Neuronal stem cell (in vitro differentiated cells): ENCODE measurements around the gene NASP.

Experiments used
- DNase-seq: peaks from one replicate; pipeline ENCODE4 v3.0.0-alpha.2; 2013; ENCODE audit warnings: low spot score
- H2AFZ ChIP-seq: one replicate; pipeline ENCODE4 v1.6.1; 2013; ENCODE audit warnings: mild to moderate bottlenecking, low read length, inconsistent platforms
- H2AK5ac ChIP-seq: 2 replicates; pipeline ENCODE4 v1.6.1; 2013; ENCODE audit warnings: low read depth, mild to moderate bottlenecking, inconsistent platforms, low read length, moderate library complexity, mixed read lengths
- H2BK120ac ChIP-seq: 2 replicates; pipeline ENCODE4 v1.6.1; 2013; ENCODE audit warnings: low read depth, mild to moderate bottlenecking, inconsistent platforms, low read length, moderate library complexity, mixed read lengths
- H2BK12ac ChIP-seq: one replicate; pipeline ENCODE4 v1.6.1; 2013; ENCODE audit warnings: low read length, inconsistent platforms
- H2BK15ac ChIP-seq: 2 replicates; pipeline ENCODE4 v1.6.1; 2013; ENCODE audit warnings: mild to moderate bottlenecking, low read length, inconsistent platforms, mixed read lengths
- H2BK5ac ChIP-seq: one replicate; pipeline ENCODE4 v1.6.1; 2013; ENCODE audit warnings: inconsistent platforms, mild to moderate bottlenecking, low read length, moderate library complexity
- H3K14ac ChIP-seq: one replicate; pipeline ENCODE4 v1.6.1; 2013; ENCODE audit warnings: low read length, inconsistent platforms
- H3K18ac ChIP-seq: 2 replicates; pipeline ENCODE4 v1.6.1; 2013; ENCODE audit warnings: low read length, inconsistent platforms
- H3K23ac ChIP-seq: 2 replicates; pipeline ENCODE4 v1.6.1; 2013; ENCODE audit warnings: low read depth, mild to moderate bottlenecking, mixed read lengths, low read length, inconsistent platforms; ENCODE audit not compliant: poor library complexity
- H3K27ac ChIP-seq: replicated peaks from 3 replicates; pipeline ENCODE4 v1.5.1; 2013; ENCODE audit warnings: low read length, inconsistent platforms
- H3K27me3 ChIP-seq, 3 experiments: 2 replicates each; pipeline ENCODE4 v1.6.1; 2013; ENCODE audit warnings: low read length in 3 of 3, mild to moderate bottlenecking in 2 of 3, inconsistent platforms in 1 of 3, low read depth in 1 of 3, mixed read lengths in 1 of 3, moderate library complexity in 1 of 3; ENCODE audit not compliant: control insufficient read depth in 3 of 3, insufficient read depth in 3 of 3
- H3K36me3 ChIP-seq, 2 donors: replicated peaks in 1 of 2; 2 replicates each; pipeline ENCODE4 v1.6.1; 2013; ENCODE audit warnings: low read length in 2 of 2; ENCODE audit not compliant: control insufficient read depth in 2 of 2, insufficient read depth in 2 of 2
- H3K4ac ChIP-seq: 2 replicates; pipeline ENCODE4 v1.6.1; 2013; ENCODE audit warnings: inconsistent platforms, mild to moderate bottlenecking, low read length, moderate library complexity
- H3K4me1 ChIP-seq, 2 donors: 1 replicate in 1 of 2; 2 replicates in 1 of 2; pipeline ENCODE4 v1.6.1; 2013; ENCODE audit warnings: low read length in 2 of 2, low read depth in 1 of 2; ENCODE audit not compliant: control insufficient read depth in 2 of 2, insufficient read depth in 1 of 2
- H3K4me2 ChIP-seq: one replicate; pipeline ENCODE4 v1.6.1; 2013; ENCODE audit warnings: mild to moderate bottlenecking, low read length, inconsistent platforms; ENCODE audit not compliant: insufficient read depth, poor library complexity, severe bottlenecking
- H3K4me3 ChIP-seq, 2 donors: 2 replicates each; pipeline ENCODE4 v1.5.1; 2013; ENCODE audit warnings: low read length in 2 of 2, mild to moderate bottlenecking in 2 of 2, inconsistent platforms in 1 of 2, moderate library complexity in 1 of 2
- H3K79me1 ChIP-seq: one replicate; pipeline ENCODE4 v1.6.1; 2013; ENCODE audit warnings: low read depth, mild to moderate bottlenecking, inconsistent platforms, low read length, moderate library complexity
- H3K9ac ChIP-seq: one replicate; pipeline ENCODE4 v1.6.1; 2013; ENCODE audit warnings: mild to moderate bottlenecking, low read depth, low read length, inconsistent platforms; ENCODE audit not compliant: poor library complexity
- H3K9me3 ChIP-seq, 2 donors: replicated peaks in 1 of 2; 2 replicates each; pipeline versions ENCODE3 to v1.6.1; 2013; ENCODE audit warnings: low read length in 2 of 2, mild to moderate bottlenecking in 2 of 2, inconsistent platforms in 1 of 2, low read depth in 1 of 2, mixed read lengths in 1 of 2, moderate library complexity in 1 of 2; ENCODE audit not compliant: control insufficient read depth in 2 of 2, insufficient read depth in 1 of 2
- H4K8ac ChIP-seq: one replicate; pipeline ENCODE4 v1.6.1; 2013; ENCODE audit warnings: low read depth, mild to moderate bottlenecking, inconsistent platforms, low read length, moderate library complexity
- H4K91ac ChIP-seq: one replicate; pipeline ENCODE4 v1.6.1; 2013; ENCODE audit warnings: low read length, low read depth, mild to moderate bottlenecking, inconsistent platforms; ENCODE audit not compliant: poor library complexity
- WGBS, 2 donors: extraction: QIAGEN DNeasy Blood & Tissue Kit; methylation state at CpG; one replicate each; pipeline ENCODE4 v1.1.7; 2013; ENCODE audit warnings: missing lambda C conversion rate in 2 of 2, mixed read lengths in 1 of 2; ENCODE audit not compliant: insufficient read length in 2 of 2, insufficient replicate concordance in 1 of 2; ENCODE audit errors: extremely low coverage in 2 of 2; 5-methylcytosine and 5-hydroxymethylcytosine counted together

Gene NASP

GRCh38 chr1:45658171-45658570, 74.3 kb downstream of the NASP start:
- H3K4me2 ChIP-seq: no peak overlapping the region
- no peak overlapping the region for H2BK120ac ChIP-seq
- no peak overlapping the region for H3K23ac ChIP-seq
- H2BK5ac ChIP-seq: no peak overlapping the region
- no peak overlapping the region for H3K14ac ChIP-seq
- no CpG with 5 or more reads among the region's 2 CpGs for WGBS, 2 donors
- peaks cover 4% of the 10 kb centered on the region for H3K79me1 ChIP-seq
- no peak overlapping the region for H2AK5ac ChIP-seq
- peaks cover 28 to 84% of the 10 kb centered on the region in 2 donors for H3K36me3 ChIP-seq
- H3K4me3 ChIP-seq: no peak overlapping the region
- no peak overlapping the region for H4K8ac ChIP-seq
- H2AFZ ChIP-seq: no peak overlapping the region
- H3K9ac ChIP-seq: no peak overlapping the region
- no peak for DNase-seq
- no peaks in the 10 kb centered on the region for H3K9me3 ChIP-seq
- no peak overlapping the region for H2BK12ac ChIP-seq
- H3K18ac ChIP-seq: no peak overlapping the region
- H2BK15ac ChIP-seq: no peak overlapping the region
- no peaks in the 10 kb centered on the region for H3K27me3 ChIP-seq
- no peak overlapping the region for H3K4ac ChIP-seq
- H3K27ac ChIP-seq: no peak overlapping the region
- no peak overlapping the region for H4K91ac ChIP-seq
- H3K4me1 ChIP-seq: no peaks in the 10 kb centered on the region

- H2AFZ ChIP-seq: no peak overlapping the region
- no peak overlapping the region for H3K23ac ChIP-seq
- H4K8ac ChIP-seq: no peak overlapping the region
Observed at GRCh38 chr1:45659222-45659621, 75.4 kb downstream of the NASP start.

GRCh38 chr1:45660336-45660735, 76.5 kb downstream of the NASP start:
- no peak overlapping the region for H2BK5ac ChIP-seq
- H4K8ac ChIP-seq: no peak overlapping the region
- H2BK12ac ChIP-seq: no peak overlapping the region
- no peak overlapping the region for H3K4me3 ChIP-seq
- no peak overlapping the region for H4K91ac ChIP-seq
- no peak for DNase-seq
- H2AFZ ChIP-seq: no peak overlapping the region
- no peaks in the 10 kb centered on the region for H3K27me3 ChIP-seq
- no peak overlapping the region for H2BK120ac ChIP-seq
- peaks cover 21 to 68% of the 10 kb centered on the region in 2 donors for H3K36me3 ChIP-seq
- no peak overlapping the region for H3K14ac ChIP-seq
- H2AK5ac ChIP-seq: no peak overlapping the region
- no peak overlapping the region for H2BK15ac ChIP-seq
- H3K4ac ChIP-seq: no peak overlapping the region
- H3K18ac ChIP-seq: no peak overlapping the region
- H3K4me2 ChIP-seq: no peak overlapping the region
- H3K79me1 ChIP-seq: peaks cover 5% of the 10 kb centered on the region
- no CpG with 5 or more reads among the region's 2 CpGs for WGBS, 2 donors
- H3K23ac ChIP-seq: no peak overlapping the region
- H3K9ac ChIP-seq: no peak overlapping the region
- H3K27ac ChIP-seq: no peak overlapping the region
- no peaks in the 10 kb centered on the region for H3K4me1 ChIP-seq
- no peaks in the 10 kb centered on the region for H3K9me3 ChIP-seq

More at GRCh38 chr1:45659222-45659621, 75.4 kb downstream of the NASP start:
- H3K4me3 ChIP-seq: no peak overlapping the region
- H3K27me3 ChIP-seq: no peaks in the 10 kb centered on the region
- no peak overlapping the region for H2BK15ac ChIP-seq
- H2BK12ac ChIP-seq: no peak overlapping the region
- peaks cover 4% of the 10 kb centered on the region for H3K79me1 ChIP-seq
- H3K18ac ChIP-seq: no peak overlapping the region
- no peak overlapping the region for H3K4ac ChIP-seq
- DNase-seq: no peak
- no peaks in the 10 kb centered on the region for H3K4me1 ChIP-seq
- H4K91ac ChIP-seq: no peak overlapping the region
- H3K36me3 ChIP-seq: peaks cover 27 to 79% of the 10 kb centered on the region in 2 donors
- H2BK5ac ChIP-seq: no peak overlapping the region
- no peaks in the 10 kb centered on the region for H3K9me3 ChIP-seq
- no CpG with 5 or more reads among the region's 2 CpGs for WGBS, 2 donors
- no peak overlapping the region for H3K27ac ChIP-seq
- H3K14ac ChIP-seq: no peak overlapping the region
- H2AK5ac ChIP-seq: no peak overlapping the region
- no peak overlapping the region for H3K9ac ChIP-seq
- no peak overlapping the region for H3K4me2 ChIP-seq
- no peak overlapping the region for H2BK120ac ChIP-seq

- Histone ChIP-seq H3K23ac (no peak overlapping the region), H2AK5ac (no peak overlapping the region), H2BK5ac (no peak overlapping the region), H3K36me3 (peaks cover 0 to 17% of the 10 kb centered on the region in 2 donors), H2BK12ac (no peak overlapping the region), H2BK120ac (no peak overlapping the region), H3K27ac (no peak overlapping the region), H3K18ac (no peak overlapping the region), H3K14ac (no peak overlapping the region), H2BK15ac (no peak overlapping the region), H3K27me3 (no peaks in the 10 kb centered on the region), H2AFZ (no peak overlapping the region), H3K4me3 (no peak overlapping the region), H3K4ac (no peak overlapping the region), H3K79me1 (peaks cover 10% of the 10 kb centered on the region), H4K91ac (no peak overlapping the region), H3K9ac (no peak overlapping the region), H3K9me3 (no peaks in the 10 kb centered on the region), H3K4me2 (no peak overlapping the region), H3K4me1 (no peaks in the 10 kb centered on the region), H4K8ac (no peak overlapping the region)
- WGBS, 2 donors: no CpG with 5 or more reads among the region's 2 CpGs
- DNase-seq: no peak
Observed at GRCh38 chr1:45666836-45667235, 83.0 kb downstream of the NASP start.
